Esophagus mucosa (tissue), 1 donor: ENCODE measurements around the gene DYNLT2. TPM values are rescaled to one million over a fixed set of nuclear protein-coding genes. Genes with fewer than 3 reads are reported as not detected.

ENCODE experiments used
- ATAC-seq: fragments of 200-7000 bp; cut with Tn5 transposase; one replicate; pipeline ENCODE4 v1.9.1; 2020
- total RNA-seq: library from RNA; stranded (reverse); gene quantifications from one replicate; pipeline ENCODE4 v1.2.4, GENCODE V29; 2023
- donor health status: DM: yes; HTN: yes; CAD: no.

DYNLT2 gene
- 0.84 TPM for total RNA-seq

GRCh38 chr6:169751242-169752073, at the start of gene DYNLT2, which contains the start of gene ERMARD:
Gene DYNLT2, minus strand, starts transcription at chr6:169751572. Its CDS starts 114 bp downstream, at chr6:169751458.
Gene ERMARD, plus strand, starts transcription at chr6:169751622. Its CDS starts 36 bp downstream, at chr6:169751658.
- peak; percentile 99 for ATAC-seq

DNA sequence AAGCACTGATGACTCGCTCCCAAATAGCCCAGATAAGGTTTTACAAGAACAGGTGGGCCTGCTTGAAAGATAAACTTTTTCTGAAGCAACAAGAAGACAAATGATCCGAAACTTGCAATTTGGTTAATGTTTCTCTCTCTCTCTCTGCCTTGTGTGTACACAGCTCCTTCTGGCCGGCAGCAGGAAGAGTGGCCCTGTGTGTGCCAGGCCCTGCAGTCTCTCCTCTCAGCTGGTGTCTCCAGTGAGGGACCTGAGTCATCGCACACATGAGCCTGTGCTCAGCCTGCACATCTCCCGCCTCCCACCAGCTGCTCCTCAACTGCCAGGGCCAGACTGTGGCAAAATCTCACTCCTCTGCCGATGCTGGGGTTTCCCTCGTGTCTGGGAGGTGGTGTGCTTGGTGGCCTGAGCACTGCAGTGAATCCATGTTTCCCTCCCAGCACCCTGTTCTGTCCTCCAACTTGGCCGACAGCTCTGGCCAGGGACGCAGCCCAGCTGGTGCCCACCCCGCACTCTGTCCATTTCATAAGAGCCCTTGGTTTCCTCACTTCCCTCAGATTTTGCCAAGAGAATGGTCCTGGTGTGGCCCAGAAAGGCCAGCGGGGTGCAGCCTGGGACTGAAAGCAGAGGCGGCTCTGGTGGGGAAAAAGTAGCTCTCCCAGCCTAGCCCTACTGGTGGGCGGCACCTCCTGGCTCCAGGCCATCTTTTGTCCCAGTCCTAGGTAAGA, 49.5 kb upstream of the DYNLT2 start:
- peak; percentile 72 for ATAC-seq

GRCh38 chr6:169800116-169800667, 48.8 kb upstream of the DYNLT2 start:
- ATAC-seq = no peak

GRCh38 chr6:169799474-169799926, 48.1 kb upstream of the DYNLT2 start:
- ATAC-seq = no peak

DNA sequence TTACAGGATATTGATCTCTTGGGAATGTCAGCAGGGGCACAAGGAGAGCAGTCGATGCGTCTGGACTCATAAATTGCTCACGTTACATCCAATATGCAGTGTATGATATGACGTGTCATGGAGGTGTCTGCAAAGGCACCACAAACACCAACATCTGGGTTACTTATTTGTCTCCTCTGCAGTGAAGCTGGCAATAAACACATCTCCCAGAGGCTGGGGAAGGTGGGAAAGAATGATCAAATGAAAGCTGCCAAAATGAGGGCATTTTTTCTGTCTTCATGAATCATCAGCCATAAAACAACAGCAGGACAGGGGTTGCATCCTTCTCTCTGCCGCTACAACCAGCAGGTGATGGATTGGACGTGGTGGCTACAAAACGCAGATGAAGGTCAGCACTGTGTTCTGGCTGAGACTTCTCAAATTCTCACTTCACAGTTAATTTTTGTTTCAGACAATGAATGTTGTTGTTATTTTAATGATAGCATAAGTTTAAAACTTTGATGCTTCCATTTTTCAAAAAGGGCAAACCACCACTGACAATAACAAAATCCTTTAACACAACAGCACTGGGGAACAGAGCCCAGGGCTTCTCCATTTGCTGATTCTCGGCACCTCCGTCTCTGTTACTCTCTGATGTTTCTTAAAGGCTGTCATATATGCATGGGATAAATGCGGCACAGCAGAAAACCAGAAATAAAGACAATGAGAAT, 47.5 kb upstream of the DYNLT2 start:
- ATAC-seq = no peak

- no peak for ATAC-seq
These were observed 43.8 kb upstream of the DYNLT2 start for GRCh38 chr6:169795196-169795595.

GRCh38 chr6:169794317-169795055, 43.1 kb upstream of the DYNLT2 start:
- ATAC-seq = no peak

GRCh38 chr6:169793408-169793807, 42.0 kb upstream of the DYNLT2 start:
- ATAC-seq = no peak

GRCh38 chr6:169792306-169793015, 41.1 kb upstream of the DYNLT2 start:
- ATAC-seq = no peak

- ATAC-seq = no peak
These were observed 40.4 kb upstream of the DYNLT2 start for GRCh38 chr6:169791721-169792131.

DNA sequence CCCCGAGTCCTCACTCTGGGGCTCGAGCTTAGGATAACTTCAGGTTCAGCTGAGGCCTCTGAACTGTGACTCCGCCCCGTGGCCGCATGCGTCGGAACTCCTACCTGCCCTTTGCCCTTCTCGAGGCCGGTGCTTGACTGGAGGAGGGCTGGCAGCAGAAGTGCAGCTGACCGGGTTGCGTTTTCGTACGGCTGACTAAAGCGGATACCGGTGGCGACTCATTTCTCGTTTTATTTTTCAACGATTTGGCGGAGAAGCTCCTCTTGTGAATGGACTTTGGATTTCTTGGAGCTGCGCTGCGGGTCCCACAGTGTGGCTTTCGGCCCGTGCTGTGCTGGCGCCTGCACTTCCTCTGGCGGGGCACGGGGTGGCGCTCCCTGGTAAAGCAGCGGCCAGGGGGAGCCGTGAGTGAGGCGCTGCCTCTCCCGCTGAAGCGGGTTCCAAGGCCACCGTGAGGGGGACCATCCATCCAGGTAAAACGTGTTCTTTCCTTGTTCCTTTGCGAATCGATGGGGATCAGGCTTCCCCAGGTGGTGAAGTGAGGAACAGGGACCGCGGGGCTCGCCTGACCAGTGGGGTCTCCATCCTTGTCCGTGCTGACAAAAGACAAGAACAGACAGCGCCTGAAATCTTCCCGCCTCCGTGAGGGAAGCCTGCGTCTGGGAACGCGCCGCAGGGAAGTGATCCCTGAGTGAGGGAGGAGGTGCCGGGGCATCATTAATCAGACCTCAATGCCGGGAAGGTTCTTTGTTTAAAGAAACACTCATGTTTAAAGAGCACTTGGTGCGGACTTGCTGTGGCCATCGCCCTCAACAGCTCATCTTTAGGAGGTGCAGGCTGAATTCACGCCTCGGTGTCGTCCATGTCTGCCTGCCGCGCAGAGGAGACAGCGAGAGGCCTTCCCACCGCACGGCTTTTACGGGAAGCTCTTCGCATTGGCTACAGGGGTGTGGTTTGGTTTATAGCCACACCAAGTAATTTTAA, 38.9 kb upstream of the DYNLT2 start:
- ATAC-seq = peak; percentile 92

DNA sequence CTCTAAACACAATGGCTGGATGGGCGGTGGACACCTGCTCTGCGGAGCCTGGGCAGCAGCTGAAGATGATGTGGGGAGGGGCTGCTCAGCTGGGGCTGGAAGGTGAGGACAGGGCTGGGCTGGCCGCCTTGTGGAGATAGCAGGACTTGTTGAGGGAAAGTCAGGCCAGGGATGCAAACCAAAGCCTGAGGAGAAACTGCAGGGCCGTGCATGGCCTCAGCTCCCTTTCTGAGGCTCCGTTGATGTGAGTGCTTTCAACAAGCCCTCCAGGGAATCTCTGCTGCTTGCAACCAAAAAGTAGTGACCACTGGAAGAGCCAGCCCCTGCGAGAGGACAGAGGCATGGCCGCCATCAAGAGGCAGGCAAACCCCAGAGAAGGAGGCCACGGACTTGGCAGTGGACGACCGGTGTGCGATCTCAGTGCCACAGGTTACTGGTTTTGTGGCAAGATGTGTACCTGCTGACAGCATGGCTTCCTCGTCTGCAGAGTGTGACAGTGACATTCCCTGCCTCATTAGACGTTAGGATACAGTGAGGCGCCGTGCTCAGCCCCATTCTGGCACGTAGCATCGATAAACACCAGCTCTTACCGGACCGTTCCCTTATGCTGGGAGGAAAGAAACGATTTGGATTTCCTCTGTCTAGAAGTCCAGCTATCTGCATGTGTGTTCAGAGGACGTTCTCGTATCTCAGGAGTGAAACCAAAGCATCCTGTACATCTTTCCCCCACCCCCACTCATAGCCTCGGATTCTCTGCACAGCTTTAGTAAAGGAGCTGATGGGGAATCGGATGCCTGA, 38.0 kb upstream of the DYNLT2 start:
- ATAC-seq = no peak

GRCh38 chr6:169788809-169789145, 37.4 kb upstream of the DYNLT2 start:
- no peak for ATAC-seq

- ATAC-seq = no peak
These were observed 36.4 kb upstream of the DYNLT2 start for GRCh38 chr6:169787797-169788196.

GRCh38 chr6:169786349-169786748, 35.0 kb upstream of the DYNLT2 start:
- no peak for ATAC-seq

GRCh38 chr6:169785566-169785965, 34.2 kb upstream of the DYNLT2 start:
- no peak for ATAC-seq

GRCh38 chr6:169784821-169785340, 33.5 kb upstream of the DYNLT2 start:
- no peak for ATAC-seq

- ATAC-seq = no peak
These were observed 32.8 kb upstream of the DYNLT2 start for GRCh38 chr6:169783971-169784820.
